Activated CD4-positive, CD25-positive, alpha-beta regulatory T cell treated with anti-CD3 and anti-CD28 coated beads, Interleukin-2, amount 50 U/mL, for 72 hours (primary cell): ENCODE results near the gene TP53I11.

Source experiments
- DNase-seq: peaks from one replicate; pipeline ENCODE4 v3.0.0; 2021

The TP53I11 gene

DNA sequence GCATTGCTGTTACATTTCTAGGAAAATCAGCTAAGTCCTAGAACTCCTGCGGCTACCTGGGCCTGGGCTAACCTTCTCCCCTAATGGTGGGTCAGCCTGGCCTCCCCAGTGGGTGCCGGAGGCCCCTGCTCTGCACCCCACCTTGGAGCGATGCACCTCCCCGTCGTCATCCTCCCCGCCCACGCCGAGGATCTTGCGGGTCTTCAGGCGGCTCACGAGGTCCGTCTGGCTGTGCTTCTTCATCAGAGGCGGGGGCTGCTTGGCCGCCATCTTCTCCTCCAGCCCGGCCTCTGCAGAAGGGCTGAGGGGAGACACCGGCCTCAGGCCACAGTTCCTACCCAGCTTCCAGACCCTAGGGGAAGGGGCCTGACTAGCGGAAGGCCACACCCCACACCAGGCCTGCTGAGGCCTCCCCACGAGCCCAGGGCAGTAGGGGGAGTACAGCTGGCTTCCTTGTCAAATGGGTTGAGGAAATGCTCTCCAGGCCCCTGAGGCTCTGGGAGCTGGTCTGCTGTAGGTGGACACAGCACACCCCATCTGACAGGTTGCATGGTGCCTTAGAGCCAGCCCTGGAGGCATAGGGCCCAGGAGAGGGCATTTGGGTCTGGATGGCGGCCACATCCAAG, 12.5 kb downstream of the TP53I11 start:
- no peak for DNase-seq

DNA sequence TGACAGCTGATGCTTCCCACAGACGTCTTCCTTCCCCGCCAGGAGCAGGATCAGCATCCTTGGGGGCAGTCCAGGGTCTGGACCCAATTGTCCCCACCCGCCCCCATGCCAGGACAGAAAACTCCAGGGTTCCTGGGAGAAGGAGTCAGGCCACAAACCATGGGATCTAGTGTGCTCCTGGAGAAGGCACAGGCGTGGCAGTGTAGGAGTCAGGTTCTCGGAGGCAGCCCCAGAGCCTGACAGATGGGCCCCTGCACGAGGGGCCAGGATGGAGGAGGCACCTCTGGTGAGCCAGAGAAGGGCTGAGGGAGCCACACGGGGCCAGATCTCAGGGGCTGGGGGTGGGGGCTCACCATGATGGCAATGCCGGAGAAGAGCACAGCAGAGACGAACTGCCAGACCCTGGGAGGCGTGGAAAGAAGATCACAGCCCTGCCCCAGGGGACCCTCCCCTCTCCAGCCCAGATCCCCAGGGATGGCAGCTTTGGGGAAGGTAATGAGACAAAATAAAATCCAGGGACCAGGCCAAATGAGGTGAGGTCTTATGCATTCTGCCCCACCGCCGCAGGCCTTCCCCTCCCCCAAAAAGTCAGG, 13.6 kb downstream of the TP53I11 start:
- no peak for DNase-seq

DNA sequence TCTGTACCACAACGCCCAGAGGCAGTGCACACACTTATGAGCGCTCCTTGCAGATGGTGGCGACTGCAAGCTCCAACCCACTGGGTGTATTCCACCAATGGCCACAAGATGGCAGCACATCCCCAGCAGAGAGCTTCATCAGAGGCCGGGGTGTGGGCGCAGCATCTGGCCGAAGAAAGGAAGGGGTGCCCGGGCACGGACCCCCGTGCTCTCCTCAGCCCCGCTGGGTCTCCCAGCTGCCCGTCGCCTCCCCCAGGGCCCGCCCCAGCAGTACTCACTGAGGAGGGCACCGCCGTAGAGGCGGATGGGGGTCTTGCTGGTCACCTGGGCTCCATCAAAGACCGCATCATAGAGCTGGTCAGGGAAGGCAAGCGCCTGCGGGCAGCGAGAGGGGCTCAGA, 14.2 kb downstream of the TP53I11 start:
- DNase-seq = peak; percentile 89

DNA sequence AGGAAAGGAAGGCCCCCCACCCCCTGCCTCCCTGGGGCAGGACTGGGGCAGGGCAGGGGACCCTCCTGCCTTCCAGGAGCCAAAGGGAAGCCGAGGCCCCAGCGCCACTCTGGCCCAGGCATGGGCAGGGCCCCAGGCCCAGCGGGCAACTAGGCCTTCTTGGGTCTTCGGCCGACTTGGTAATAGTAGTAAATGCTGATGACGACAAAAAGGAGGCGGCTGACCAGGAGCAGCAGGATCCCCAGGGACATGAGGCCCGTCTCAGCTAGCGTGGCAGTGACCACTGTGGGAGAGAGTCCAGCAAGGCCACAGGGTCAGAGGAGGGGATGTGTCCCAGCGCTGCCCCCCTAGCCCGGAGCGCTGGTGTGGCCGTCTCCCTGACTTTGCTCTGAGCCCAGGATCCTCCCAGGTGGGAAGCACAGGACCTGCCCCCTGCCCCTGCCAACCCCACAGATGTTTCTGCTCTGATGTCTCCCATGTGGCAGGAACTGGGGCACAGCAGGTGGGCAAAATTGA, 15.9 kb downstream of the TP53I11 start:
- no peak for DNase-seq

DNA sequence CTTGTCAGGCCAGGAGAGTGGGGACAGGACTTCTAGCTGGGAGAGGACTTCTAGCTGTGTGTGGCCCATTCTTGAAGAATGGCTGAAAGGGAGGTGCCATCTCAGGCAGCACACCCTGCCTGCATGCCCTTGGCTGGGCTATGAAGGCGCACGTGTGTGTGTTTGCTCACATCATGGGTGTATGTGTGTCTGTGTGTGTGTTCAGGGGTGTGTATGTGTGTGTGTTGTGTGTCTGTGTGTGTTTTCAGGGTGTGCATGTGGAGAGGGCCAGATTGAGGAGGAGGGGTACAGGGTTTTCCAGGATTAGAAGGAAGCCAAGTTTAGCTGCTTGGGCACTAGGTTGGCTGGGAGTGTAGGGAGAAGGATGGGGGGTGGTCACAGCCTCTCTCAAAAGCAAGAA, 16.6 kb downstream of the TP53I11 start:
- DNase-seq = no peak

DNA sequence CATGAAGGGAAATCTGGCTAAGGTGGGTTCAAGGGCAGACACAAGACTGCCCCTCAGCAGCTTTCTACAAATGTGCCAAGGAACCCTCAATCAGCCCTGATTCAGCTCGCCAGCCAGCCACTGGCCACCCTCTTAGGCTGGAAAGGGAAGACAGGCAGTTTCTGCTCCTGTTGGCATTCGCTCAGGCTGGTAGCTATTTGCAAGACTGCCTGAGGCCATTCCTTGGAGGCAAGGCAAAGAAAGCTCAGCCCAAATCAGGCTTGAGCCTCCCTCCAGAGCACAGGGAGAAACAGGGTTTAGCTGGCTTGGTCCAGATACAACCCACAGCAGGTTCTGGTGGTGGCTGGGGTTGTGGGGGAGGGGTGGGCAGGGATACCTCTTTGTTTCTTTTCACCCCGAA, 19.2 kb downstream of the TP53I11 start:
- no peak for DNase-seq

DNA sequence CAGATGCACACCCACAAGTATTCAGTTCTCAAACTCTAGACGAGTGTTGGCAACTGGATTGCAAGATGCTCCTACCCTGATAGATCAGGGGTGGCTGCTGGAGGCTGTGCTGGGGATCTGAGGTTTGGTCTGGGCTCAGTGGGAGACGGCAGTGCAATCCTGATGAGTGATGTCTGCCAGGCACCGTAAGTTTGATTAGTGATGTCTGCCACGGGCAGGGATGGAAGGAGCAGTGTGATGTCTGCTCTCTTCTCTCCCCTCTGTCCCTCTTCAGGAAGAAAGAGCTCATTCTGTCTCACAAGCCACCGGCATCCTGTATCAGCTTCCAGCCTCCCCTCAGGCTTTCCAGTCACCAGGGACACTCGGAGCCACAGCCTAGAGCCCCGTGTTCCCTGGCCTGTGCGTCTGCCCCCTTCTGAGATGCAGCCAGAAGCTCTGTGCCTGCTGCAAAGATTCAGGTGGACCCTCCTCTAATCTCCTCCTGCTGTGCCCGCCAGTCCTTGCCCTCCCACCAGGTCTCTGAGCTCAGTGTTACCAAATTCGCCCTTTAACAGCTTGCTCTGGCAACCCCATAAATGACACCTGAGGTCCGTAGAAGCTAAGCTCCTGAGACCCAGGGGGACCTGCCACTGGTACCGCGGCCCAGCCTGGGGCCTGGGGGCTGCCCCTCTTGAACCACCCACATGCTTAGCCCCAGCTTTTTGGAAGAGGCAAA, 19.9 kb downstream of the TP53I11 start:
- no peak for DNase-seq

DNA sequence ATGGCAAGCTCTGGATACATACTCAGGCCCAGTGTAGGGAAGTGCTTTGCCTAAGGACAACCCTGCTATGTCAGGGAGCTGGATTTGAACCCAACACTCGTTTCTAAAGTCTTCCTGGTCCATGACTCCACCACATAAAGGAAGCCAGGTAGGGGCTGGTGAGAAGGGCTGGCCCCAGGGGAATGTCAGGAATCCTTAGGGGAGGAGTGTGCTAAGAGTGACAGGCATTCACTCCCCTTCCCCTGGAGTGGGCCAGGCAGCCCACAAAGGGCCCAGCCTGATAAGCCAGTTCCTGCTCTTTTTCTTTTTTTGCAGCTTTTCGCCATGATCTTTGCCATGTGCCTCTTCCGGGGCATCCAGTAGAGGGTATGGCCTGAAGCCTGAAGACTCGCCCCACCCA, 21.9 kb downstream of the TP53I11 start:
- DNase-seq = no peak

DNA sequence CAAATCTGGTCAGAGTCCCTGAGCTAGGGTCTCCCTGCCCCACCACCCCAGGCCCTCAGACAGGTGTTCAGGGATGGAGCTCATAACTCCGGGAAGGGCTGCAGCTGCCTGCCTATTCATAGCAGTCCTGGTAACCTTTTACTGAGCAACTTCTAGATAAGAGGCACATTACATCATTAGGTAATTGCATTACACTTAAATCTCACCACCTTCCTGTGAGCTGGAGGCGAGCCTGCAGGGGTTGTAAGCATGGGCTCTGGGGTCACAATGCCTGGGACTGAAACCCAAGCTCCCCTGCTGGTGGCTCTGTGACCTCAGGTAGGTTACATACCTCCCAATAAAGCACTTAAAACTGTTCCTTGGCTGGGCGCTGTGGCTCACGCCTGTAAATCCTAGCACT, 22.5 kb downstream of the TP53I11 start:
- no peak for DNase-seq

DNA sequence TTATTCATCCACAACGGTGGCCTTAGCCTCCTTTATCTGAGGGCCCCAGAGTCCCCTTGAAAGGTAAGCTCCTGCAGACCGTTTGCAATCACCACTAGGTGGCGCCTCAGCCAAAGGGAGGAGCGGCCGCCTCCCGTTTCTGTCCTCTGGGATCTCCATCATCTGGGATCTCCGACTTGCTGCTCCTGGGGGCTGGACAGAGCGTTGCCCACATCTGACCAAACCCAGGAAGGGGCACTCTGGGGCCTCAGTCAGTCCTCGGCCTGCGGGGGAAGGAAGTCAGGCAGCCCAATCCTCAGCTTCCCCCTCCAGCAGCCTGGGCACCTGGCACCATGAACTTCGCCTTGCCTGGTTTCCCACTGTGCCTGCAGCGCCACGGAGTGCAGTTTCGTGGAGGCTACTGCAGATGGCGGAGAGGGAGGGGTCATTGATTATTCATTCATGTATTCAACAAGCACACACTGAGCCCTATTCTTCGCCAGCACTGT, 23.5 kb downstream of the TP53I11 start:
- DNase-seq = peak; percentile 66

DNA sequence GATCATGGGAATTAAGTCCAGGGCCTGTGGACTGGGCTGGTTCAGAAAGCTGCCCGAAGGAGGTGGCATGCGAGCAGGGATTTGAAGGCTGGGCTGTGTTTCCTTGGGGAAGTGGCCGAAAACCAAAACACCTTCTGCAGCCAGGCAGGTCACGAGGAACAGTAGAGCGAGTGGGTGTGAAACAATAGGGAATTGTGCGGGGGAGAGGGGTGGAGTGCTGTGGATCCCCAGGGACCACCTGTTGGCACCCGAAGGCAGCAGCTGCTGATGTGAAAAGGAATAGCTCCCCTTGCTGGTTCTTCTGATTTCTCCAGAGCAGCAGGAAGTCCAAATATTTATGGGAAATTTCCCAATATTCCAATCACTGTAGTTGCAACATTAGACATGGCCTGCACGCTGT, 24.6 kb downstream of the TP53I11 start:
- DNase-seq = no peak

DNA sequence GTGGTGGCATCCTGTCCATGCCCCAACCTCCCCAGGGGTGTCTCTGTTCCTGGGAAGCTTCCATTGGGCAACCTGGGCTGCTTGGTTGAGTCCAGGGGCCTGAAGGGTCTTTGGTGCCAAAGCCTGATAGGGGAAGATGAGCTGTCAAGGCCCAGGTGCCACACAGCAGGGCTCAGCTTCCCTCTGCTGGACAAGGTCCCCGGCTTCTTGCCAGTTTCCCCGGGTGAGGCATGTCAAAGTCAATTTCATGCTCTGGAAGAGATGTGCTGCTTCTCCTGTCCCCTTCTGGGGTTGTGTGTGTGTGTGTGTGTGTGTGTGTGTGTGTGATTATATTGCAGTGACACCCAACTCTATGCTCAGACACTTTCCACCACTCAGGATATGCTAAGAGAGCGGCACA, 26.9 kb downstream of the TP53I11 start:
- no peak for DNase-seq

DNA sequence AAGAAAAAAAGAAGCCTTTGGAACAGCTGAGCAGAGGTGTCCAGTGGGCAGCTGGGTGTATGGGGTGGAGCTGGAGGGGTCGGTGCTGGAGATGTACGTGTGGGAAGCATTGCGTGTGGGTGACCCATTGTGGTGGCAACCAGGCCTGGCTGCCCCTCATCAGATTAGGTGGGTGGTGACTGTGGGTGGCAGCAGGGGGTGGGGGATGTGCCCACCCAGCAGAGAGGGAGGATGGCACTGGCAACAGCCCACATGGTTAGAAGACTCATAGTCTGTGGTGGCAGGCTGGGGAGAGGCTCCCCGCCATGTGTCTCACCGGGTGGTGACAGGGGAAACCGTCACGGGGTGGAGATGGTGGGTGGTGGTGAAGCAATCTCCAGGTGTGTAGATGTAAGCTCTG, 27.6 kb downstream of the TP53I11 start:
- DNase-seq = no peak

DNA sequence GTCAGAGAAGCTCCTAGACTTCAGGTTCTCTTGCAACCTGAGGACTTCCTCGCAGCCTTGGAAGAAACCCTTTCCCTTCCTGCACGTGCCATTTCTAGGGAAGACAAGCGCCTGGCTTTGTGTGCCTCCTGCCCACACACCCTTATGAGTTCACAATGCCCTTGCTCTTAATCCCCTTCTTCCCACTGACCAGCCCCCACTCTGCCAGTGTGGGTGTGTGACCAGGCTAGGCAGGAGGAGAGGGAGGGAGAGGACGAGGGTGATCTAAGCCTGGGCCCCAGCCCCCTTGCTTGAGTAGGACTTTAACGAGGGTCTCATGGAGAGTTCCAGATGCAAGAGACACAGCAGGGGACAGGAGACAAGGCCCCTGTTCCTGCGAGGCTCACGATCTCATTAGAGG, 30.2 kb downstream of the TP53I11 start:
- no peak for DNase-seq

DNA sequence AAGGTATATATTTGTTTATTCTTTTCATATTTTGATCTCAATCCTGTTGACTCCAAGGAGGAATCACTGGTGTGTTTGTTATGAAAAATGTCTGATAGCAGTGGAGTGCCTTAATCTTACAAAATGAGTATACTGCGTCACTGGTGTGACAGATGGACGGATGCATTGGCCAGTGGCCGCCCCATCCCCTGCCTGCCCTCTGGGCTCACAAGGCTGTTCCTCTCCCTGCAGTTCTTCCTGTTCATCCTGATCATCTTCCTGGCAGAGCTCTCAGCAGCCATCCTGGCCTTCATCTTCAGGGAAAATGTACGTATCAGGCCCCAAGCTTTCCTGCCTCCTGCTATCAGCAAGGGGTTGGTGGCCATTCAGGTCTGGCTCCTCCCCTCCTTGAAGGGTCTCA, 32.9 kb downstream of the TP53I11 start:
- DNase-seq = no peak

DNA sequence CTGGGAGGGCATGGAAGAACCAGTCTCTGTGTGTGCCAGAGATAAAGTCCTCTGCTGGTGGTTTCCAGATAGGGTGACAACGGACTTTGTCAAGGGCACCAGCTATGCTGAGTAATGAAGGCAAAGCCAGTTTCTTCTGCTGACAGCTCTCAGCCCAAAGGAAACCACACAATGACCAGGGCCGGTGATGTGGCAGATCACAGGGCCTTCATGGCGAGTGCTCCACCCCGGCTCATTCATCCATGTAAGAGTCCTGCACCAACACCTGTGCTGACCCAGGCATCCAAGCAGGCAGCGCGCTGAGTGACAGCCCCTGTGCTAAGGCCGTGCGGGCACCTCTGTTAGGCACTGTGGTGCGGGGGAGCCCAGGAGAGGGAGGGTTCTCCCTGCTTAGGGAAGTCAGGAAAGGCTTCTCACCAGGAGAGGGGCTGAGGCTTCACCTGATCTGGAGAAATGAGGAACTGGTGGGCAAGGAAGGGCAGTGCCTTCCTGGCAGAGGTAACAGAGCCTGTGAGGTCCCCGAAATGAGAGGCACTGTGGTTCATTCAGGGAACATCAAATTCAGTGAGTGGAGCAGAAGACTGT, 33.8 kb downstream of the TP53I11 start:
- no peak for DNase-seq

DNA sequence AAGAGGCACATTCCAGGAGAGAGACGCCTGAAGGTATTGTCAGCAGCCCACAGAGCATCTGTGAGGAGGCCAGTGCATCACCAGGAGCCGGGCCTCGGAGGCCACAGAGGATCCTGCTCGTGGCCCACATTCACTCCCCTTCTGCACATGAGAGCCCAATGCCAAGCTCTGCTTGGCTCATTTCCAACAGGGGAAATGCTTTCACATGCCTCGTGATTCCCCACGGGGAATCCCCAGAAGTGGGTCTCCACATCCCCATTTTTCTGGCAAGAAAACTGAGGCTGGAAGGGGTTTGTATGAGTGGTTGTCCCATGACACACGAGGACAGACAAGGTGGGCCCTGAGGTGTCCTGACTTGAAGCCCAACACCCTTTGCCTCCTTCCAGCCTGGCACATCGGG, 34.4 kb downstream of the TP53I11 start:
- no peak for DNase-seq

DNA sequence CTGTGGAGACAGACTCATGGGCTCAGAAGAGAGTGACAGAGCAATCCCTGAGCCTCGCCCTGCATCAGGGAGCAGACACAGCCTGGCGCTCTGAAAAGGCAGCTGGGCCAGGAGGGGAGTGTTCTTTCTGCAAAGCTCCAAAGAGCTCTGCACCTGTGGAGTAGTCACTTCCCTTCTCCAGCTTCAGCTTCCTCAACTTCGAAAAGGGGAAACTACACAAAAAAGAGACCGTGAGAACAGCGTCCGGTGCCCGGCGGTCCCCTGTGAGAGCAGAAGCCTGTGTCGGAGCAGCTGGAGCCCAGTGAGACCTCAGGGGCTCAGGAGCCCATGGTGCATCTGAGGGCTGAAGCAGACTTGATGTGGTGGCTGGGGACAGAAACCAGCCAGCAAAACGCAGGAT, 35.1 kb downstream of the TP53I11 start:
- no peak for DNase-seq

DNA sequence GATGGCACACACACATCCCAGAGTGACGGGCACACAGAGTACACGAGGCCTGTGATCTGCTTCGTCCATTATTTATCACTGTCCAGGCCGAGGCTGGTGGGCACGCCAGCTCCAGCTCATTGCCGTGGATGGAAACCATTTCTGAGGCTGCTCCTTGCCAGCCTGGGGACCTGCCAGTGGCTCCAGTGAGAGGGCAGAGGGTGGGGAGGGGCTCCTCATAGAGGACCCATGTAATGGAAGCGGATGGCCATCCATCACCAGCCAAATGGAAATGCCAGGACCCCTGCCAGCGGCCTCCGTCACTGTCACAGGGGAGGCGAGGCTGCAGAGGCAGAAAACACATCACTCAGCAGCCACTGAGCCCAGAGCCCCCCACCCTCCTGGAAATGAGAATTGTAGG, 35.7 kb downstream of the TP53I11 start:
- no peak for DNase-seq

DNA sequence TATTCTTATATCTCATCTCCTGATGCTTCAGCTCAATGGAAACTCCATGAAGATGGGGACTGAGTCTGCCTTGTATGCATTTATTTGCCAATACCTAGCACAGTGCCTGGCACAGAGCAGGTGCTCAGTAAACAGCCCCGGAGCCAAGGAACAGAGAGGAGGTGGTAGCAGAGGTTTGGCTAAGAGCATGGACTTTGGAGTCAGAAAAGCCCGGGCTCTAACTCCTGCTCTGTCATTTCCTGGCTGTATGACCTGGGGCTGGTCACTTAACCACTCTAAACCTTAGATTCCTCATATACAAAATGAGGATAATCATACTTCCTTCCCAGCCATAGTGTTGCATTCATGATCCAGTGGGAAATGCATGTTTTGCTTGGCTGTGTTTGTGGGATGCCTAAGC, 36.6 kb downstream of the TP53I11 start:
- DNase-seq = no peak

DNA sequence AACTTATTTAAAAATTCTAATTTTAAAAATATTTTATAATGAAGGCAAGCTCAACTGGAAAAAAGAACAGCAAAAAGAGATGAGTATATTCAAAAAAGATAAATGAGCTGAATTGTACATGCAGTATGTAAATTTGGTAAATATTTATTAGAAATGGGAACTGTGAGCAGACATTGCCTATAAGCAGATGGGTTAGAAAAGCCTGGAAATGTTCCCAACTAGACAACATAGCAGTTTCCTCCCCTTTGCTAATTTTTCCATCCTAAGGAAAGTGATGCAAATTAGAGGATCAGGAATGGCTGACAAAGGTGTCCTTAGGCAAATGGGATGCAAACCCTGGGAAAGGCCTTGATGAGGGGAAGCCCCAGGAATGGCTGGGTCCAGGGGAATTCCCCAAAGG, 37.2 kb downstream of the TP53I11 start:
- no peak for DNase-seq

DNA sequence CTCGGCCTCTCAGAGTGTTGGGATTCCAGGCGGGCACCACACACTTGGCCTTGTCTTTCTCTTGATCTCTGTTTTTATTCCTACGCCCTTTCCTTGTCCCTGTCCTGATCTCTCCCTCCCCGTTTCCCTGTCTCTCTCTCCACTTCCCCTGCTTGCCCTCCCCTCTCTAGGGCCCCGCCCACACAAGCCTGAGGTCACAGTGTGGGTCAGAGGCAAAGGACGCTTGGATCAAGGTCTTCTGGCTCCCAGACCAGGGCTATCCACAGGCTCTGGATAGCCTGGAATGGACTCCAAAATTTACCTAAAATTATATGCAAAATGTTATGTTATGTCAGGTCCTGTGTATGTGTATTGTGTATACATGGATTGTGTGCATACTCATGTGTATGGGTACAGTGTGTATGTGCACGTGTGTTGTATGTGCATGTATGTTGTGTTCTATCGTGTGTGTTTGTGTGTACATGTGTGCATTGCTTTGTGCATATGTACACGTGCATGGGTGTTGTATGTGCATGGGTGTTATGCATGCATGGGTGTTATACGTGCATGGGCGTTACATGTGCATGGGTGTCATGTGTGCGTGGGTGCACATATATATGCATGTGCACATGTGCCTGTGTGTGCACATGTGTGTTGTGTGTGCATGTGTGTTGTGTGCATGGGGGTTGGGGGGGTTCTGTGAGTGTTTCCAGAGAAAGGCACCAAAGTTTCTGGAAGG, 38.3 kb downstream of the TP53I11 start:
- no peak for DNase-seq
